Central memory CD8-positive, alpha-beta T cell (primary cell): ENCODE measurements around the gene GAPDHS.

ENCODE experiments used
- ATAC-seq: fragments of 150-1000 bp; cut with Tn5 transposase; replicated peaks from 2 replicates; pipeline ENCODE4 v1.10.0; 2022; ENCODE audit warnings: mild to moderate bottlenecking, moderate FRiP score, moderate number of reproducible peaks; ENCODE audit not compliant: poor library complexity, severe bottlenecking; ENCODE audit errors: extremely low read depth
- DNase-seq, 2 donors: peaks; one replicate each; pipeline ENCODE4 v3.0.0; 2021; ENCODE audit warnings: low spot score in 2 of 2
- H3K27ac Mint-ChIP-seq: one replicate; pipeline ENCODE4 v1.8.0; 2022; ENCODE audit warnings: low read depth, mild to moderate bottlenecking, moderate library complexity, mixed read lengths
- H3K27me3 Mint-ChIP-seq: one replicate; pipeline ENCODE4 v1.8.0; 2022; ENCODE audit warnings: mixed read lengths
- H3K36me3 Mint-ChIP-seq: one replicate; pipeline ENCODE4 v1.8.0; 2022; ENCODE audit warnings: mild to moderate bottlenecking, moderate library complexity, mixed read lengths; ENCODE audit not compliant: insufficient read depth
- H3K4me1 Mint-ChIP-seq: one replicate; pipeline ENCODE4 v1.8.0; 2022; ENCODE audit warnings: mixed read lengths
- H3K4me3 Mint-ChIP-seq: one replicate; pipeline ENCODE4 v1.8.0; 2022; ENCODE audit warnings: mild to moderate bottlenecking, moderate library complexity, mixed read lengths
- H3K9me3 Mint-ChIP-seq: one replicate; pipeline ENCODE4 v1.8.0; 2022; ENCODE audit warnings: mixed read lengths

Gene GAPDHS

GRCh38 chr19:35558400-35559280, 25.4 kb downstream of the GAPDHS start:
- ATAC-seq = no peak
- Mint-ChIP-seq H3K27ac (no peak overlapping the region), H3K4me3 (no peak overlapping the region), H3K4me1 (peaks cover 5% of the 10 kb centered on the region), H3K9me3 (no peaks in the 10 kb centered on the region), H3K27me3 (peaks cover 47% of the 10 kb centered on the region), H3K36me3 (no peaks in the 10 kb centered on the region)
- no peak for DNase-seq

GRCh38 chr19:35559281-35559659, 26.0 kb downstream of the GAPDHS start:
- H3K27me3 Mint-ChIP-seq = peaks cover 47% of the 10 kb centered on the region
- H3K9me3 Mint-ChIP-seq = no peaks in the 10 kb centered on the region
- no peak for DNase-seq
- no peak overlapping the region for H3K4me3 Mint-ChIP-seq
- H3K36me3 Mint-ChIP-seq = no peaks in the 10 kb centered on the region
- no peak overlapping the region for H3K27ac Mint-ChIP-seq
- peaks cover 5% of the 10 kb centered on the region for H3K4me1 Mint-ChIP-seq
- no peak for ATAC-seq

- peaks cover 5% of the 10 kb centered on the region for H3K4me1 Mint-ChIP-seq
- H3K27me3 Mint-ChIP-seq = peaks cover 51% of the 10 kb centered on the region
These were observed 26.5 kb downstream of the GAPDHS start for GRCh38 chr19:35559781-35560180.

GRCh38 chr19:35560271-35560670, 27.0 kb downstream of the GAPDHS start:
- Mint-ChIP-seq H3K4me1 (peaks cover 5% of the 10 kb centered on the region), H3K36me3 (no peaks in the 10 kb centered on the region), H3K27me3 (peaks cover 56% of the 10 kb centered on the region), H3K4me3 (no peak overlapping the region), H3K27ac (no peak overlapping the region), H3K9me3 (no peaks in the 10 kb centered on the region)
- DNase-seq (no peak), ATAC-seq (no peak)

More at GRCh38 chr19:35559781-35560180, 26.5 kb downstream of the GAPDHS start:
- no peak for ATAC-seq
- Mint-ChIP-seq H3K4me3 (no peak overlapping the region), H3K27ac (no peak overlapping the region), H3K36me3 (no peaks in the 10 kb centered on the region), H3K9me3 (no peaks in the 10 kb centered on the region)
- no peak for DNase-seq

- Mint-ChIP-seq H3K4me3 (no peak overlapping the region), H3K9me3 (no peaks in the 10 kb centered on the region), H3K4me1 (peaks cover 5% of the 10 kb centered on the region), H3K27ac (no peak overlapping the region), H3K27me3 (peaks cover 60% of the 10 kb centered on the region), H3K36me3 (no peaks in the 10 kb centered on the region)
- ATAC-seq (no peak), DNase-seq (no peak)
These were observed 27.4 kb downstream of the GAPDHS start for GRCh38 chr19:35560677-35561076.

- no peak for DNase-seq
- peaks cover 62% of the 10 kb centered on the region for H3K27me3 Mint-ChIP-seq
- H3K36me3 Mint-ChIP-seq = no peaks in the 10 kb centered on the region
- peaks cover 5% of the 10 kb centered on the region for H3K4me1 Mint-ChIP-seq
- H3K9me3 Mint-ChIP-seq = no peaks in the 10 kb centered on the region
- H3K4me3 Mint-ChIP-seq = no peak overlapping the region
- H3K27ac Mint-ChIP-seq = no peak overlapping the region
- no peak for ATAC-seq
These were observed 28.2 kb downstream of the GAPDHS start for GRCh38 chr19:35561436-35561835.

GRCh38 chr19:35562336-35562735, 29.1 kb downstream of the GAPDHS start:
- Mint-ChIP-seq H3K27ac (no peak overlapping the region), H3K27me3 (peaks cover 71% of the 10 kb centered on the region), H3K4me3 (no peak overlapping the region), H3K9me3 (no peaks in the 10 kb centered on the region), H3K36me3 (no peaks in the 10 kb centered on the region), H3K4me1 (peaks cover 1% of the 10 kb centered on the region)
- no peak for DNase-seq
- no peak for ATAC-seq

- Mint-ChIP-seq H3K27me3 (peaks cover 71% of the 10 kb centered on the region), H3K4me1 (no peaks in the 10 kb centered on the region), H3K9me3 (no peaks in the 10 kb centered on the region), H3K27ac (no peak overlapping the region), H3K4me3 (no peak overlapping the region), H3K36me3 (no peaks in the 10 kb centered on the region)
- no peak for DNase-seq
- no peak for ATAC-seq
These were observed 29.5 kb downstream of the GAPDHS start for GRCh38 chr19:35562776-35563175.

- ATAC-seq = no peak
- Mint-ChIP-seq H3K4me1 (no peaks in the 10 kb centered on the region), H3K36me3 (no peaks in the 10 kb centered on the region), H3K9me3 (no peaks in the 10 kb centered on the region), H3K4me3 (no peak within 1 kb of the TSS), H3K27me3 (peaks cover 71% of the 10 kb centered on the region), H3K27ac (no peak within 1 kb of the TSS)
- no peak for DNase-seq
These were observed 30.1 kb downstream of the GAPDHS start, which contains the start of gene ATP4A for GRCh38 chr19:35563207-35563829. TSS of gene ATP4A (minus strand) at chr19:35563658. CDS start at chr19:35563629, 29 bp downstream.

GRCh38 chr19:35565016-35565856, 32.0 kb downstream of the GAPDHS start:
- H3K9me3 Mint-ChIP-seq = no peaks in the 10 kb centered on the region
- H3K27me3 Mint-ChIP-seq = peaks cover 74% of the 10 kb centered on the region
- no peaks in the 10 kb centered on the region for H3K4me1 Mint-ChIP-seq
- H3K4me3 Mint-ChIP-seq = no peak overlapping the region
- no peaks in the 10 kb centered on the region for H3K36me3 Mint-ChIP-seq
- ATAC-seq (no peak), DNase-seq (no peak)
- no peak overlapping the region for H3K27ac Mint-ChIP-seq

GRCh38 chr19:35566738-35567137, 33.5 kb downstream of the GAPDHS start:
- Mint-ChIP-seq H3K4me1 (no peaks in the 10 kb centered on the region), H3K27me3 (peaks cover 74% of the 10 kb centered on the region), H3K36me3 (no peaks in the 10 kb centered on the region)

GRCh38 chr19:35569281-35569781, 36.1 kb downstream of the GAPDHS start:
- Mint-ChIP-seq H3K27me3 (peaks cover 65% of the 10 kb centered on the region), H3K9me3 (no peaks in the 10 kb centered on the region), H3K4me1 (no peaks in the 10 kb centered on the region), H3K36me3 (no peaks in the 10 kb centered on the region), H3K27ac (no peak overlapping the region), H3K4me3 (no peak overlapping the region)
- ATAC-seq = no peak
- no peak for DNase-seq

More at GRCh38 chr19:35566738-35567137, 33.5 kb downstream of the GAPDHS start:
- Mint-ChIP-seq H3K4me3 (no peak overlapping the region), H3K27ac (no peak overlapping the region), H3K9me3 (no peaks in the 10 kb centered on the region)
- no peak for ATAC-seq
- no peak for DNase-seq
